Measurements from ENCODE around the gene ARHGAP24. TPM values are rescaled to one million over a fixed set of nuclear protein-coding genes. Genes with fewer than 3 reads are reported as not detected.
A peak's percentile ranks its signal among the peaks of the same experiment; 100 is the strongest.

ARHGAP24 gene
- total and polyA plus RNA-seq, 5 experiments from 2014 or later = 4.4 to 7.3 TPM; not detected in 3

GRCh38 chr4:85580489-85580888 lies 105.5 kb downstream of the ARHGAP24 start:
- Mint-ChIP-seq H3K4me1 (no peaks in the 10 kb centered on the region), H3K4me3 (no peak overlapping the region), H3K9me3 (peaks cover 0 to 4% (median 0%) of the 10 kb centered on the region in 9 donors), H3K27me3 (no peaks in the 10 kb centered on the region), H3K27ac (no peak overlapping the region), H3K36me3 (no peaks in the 10 kb centered on the region)
- POLR2A ChIA-PET = no interaction called here
- DNase-seq (no peak), ATAC-seq (no peak)

GRCh38 chr4:85587952-85588351 lies 113.0 kb downstream of the ARHGAP24 start:
- H3K9me3 Mint-ChIP-seq = peaks cover 0 to 19% (median 0%) of the 10 kb centered on the region in 9 donors
- no peak overlapping the region for H3K4me3 Mint-ChIP-seq
- H3K27ac Mint-ChIP-seq = no peak overlapping the region
- no peak for DNase-seq
- POLR2A ChIA-PET = no interaction called here
- no peak for ATAC-seq
- no peaks in the 10 kb centered on the region for H3K27me3 Mint-ChIP-seq
- H3K36me3 Mint-ChIP-seq = no peaks in the 10 kb centered on the region
- H3K4me1 Mint-ChIP-seq = no peaks in the 10 kb centered on the region

- Mint-ChIP-seq H3K36me3 (no peaks in the 10 kb centered on the region), H3K9me3 (peaks cover 0 to 14% (median 0%) of the 10 kb centered on the region in 9 donors), H3K4me3 (no peak overlapping the region), H3K27me3 (no peaks in the 10 kb centered on the region), H3K4me1 (no peaks in the 10 kb centered on the region), H3K27ac (no peak overlapping the region)
- ATAC-seq = no peak
- POLR2A ChIA-PET = no interaction called here
- no peak for DNase-seq
Observed at GRCh38 chr4:85591406-85592098, 116.6 kb downstream of the ARHGAP24 start.

- H3K36me3 Mint-ChIP-seq = no peaks in the 10 kb centered on the region
- POLR2A ChIA-PET = no interaction called here
- H3K27me3 Mint-ChIP-seq = no peaks in the 10 kb centered on the region
- H3K4me1 Mint-ChIP-seq = peaks cover 0 to 2% (median 0%) of the 10 kb centered on the region in 4 donors
- H3K9me3 Mint-ChIP-seq = peaks cover 0 to 14% (median 0%) of the 10 kb centered on the region in 9 donors
- H3K27ac Mint-ChIP-seq = no peak overlapping the region
- H3K4me3 Mint-ChIP-seq = no peak overlapping the region
- ATAC-seq = no peak
- no peak for DNase-seq
Observed at GRCh38 chr4:85595098-85595775, 120.3 kb downstream of the ARHGAP24 start.

- H3K27ac Mint-ChIP-seq = no peak overlapping the region
- POLR2A ChIA-PET = no interaction called here
- peaks cover 0 to 12% (median 0%) of the 10 kb centered on the region in 9 donors for H3K9me3 Mint-ChIP-seq
- peaks cover 0 to 2% (median 0%) of the 10 kb centered on the region in 4 donors for H3K4me1 Mint-ChIP-seq
- H3K36me3 Mint-ChIP-seq = no peaks in the 10 kb centered on the region
- DNase-seq (no peak), ATAC-seq (no peak)
- H3K27me3 Mint-ChIP-seq = no peaks in the 10 kb centered on the region
- H3K4me3 Mint-ChIP-seq = no peak overlapping the region
Observed at GRCh38 chr4:85595796-85596559, 121.0 kb downstream of the ARHGAP24 start.

GRCh38 chr4:85598936-85599335 lies 124.0 kb downstream of the ARHGAP24 start:
- Mint-ChIP-seq H3K4me3 (no peak overlapping the region), H3K27ac (no peak overlapping the region), H3K9me3 (peaks cover 0 to 6% (median 0%) of the 10 kb centered on the region in 9 donors), H3K4me1 (peaks cover 0 to 2% (median 0%) of the 10 kb centered on the region in 4 donors), H3K36me3 (no peaks in the 10 kb centered on the region), H3K27me3 (no peaks in the 10 kb centered on the region)
- ATAC-seq (no peak), DNase-seq (no peak)
- POLR2A ChIA-PET = no interaction called here

GRCh38 chr4:85600501-85600900 lies 125.6 kb downstream of the ARHGAP24 start:
- ATAC-seq = no peak
- H3K27me3 Mint-ChIP-seq = no peaks in the 10 kb centered on the region
- peaks cover 0 to 3% (median 0%) of the 10 kb centered on the region in 9 donors for H3K9me3 Mint-ChIP-seq
- H3K4me1 Mint-ChIP-seq = peaks cover 0 to 2% (median 0%) of the 10 kb centered on the region in 4 donors
- H3K27ac Mint-ChIP-seq = no peak overlapping the region
- no peaks in the 10 kb centered on the region for H3K36me3 Mint-ChIP-seq
- POLR2A ChIA-PET = no interaction called here
- no peak overlapping the region for H3K4me3 Mint-ChIP-seq
- no peak for DNase-seq

- DNase-seq (no peak), ATAC-seq (peak in 1 of 2 donors; percentile 33)
- Mint-ChIP-seq H3K36me3 (no peaks in the 10 kb centered on the region), H3K9me3 (no peaks in the 10 kb centered on the region), H3K4me3 (no peak overlapping the region), H3K4me1 (peaks cover 0 to 3% (median 2%) of the 10 kb centered on the region in 4 donors), H3K27me3 (no peaks in the 10 kb centered on the region), H3K27ac (no peak overlapping the region)
- POLR2A ChIA-PET = no interaction called here
Observed at GRCh38 chr4:85603437-85604336, 128.7 kb downstream of the ARHGAP24 start.

- no peak overlapping the region for H3K27ac Mint-ChIP-seq
- H3K36me3 Mint-ChIP-seq = no peaks in the 10 kb centered on the region
- no peak for ATAC-seq
- no peaks in the 10 kb centered on the region for H3K27me3 Mint-ChIP-seq
- H3K4me1 Mint-ChIP-seq = peaks cover 0 to 5% (median 1%) of the 10 kb centered on the region in 4 donors
- H3K4me3 Mint-ChIP-seq = peak overlapping the region in 1 of 10 donors; percentile 57
- no peaks in the 10 kb centered on the region for H3K9me3 Mint-ChIP-seq
- POLR2A ChIA-PET = no interaction called here
- DNase-seq = no peak
Observed at GRCh38 chr4:85606505-85606904, 131.6 kb downstream of the ARHGAP24 start.

- H3K9me3 Mint-ChIP-seq = no peaks in the 10 kb centered on the region
- DNase-seq (peak in 2 of 10 donors; percentile 4 to 65), ATAC-seq (peak in 1 of 2 donors; percentile 60)
- H3K27me3 Mint-ChIP-seq = no peaks in the 10 kb centered on the region
- H3K4me1 Mint-ChIP-seq = peaks cover 0 to 5% (median 1%) of the 10 kb centered on the region in 4 donors
- peak overlapping the region in 2 of 10 donors; percentile 24 to 28 for H3K4me3 Mint-ChIP-seq
- H3K27ac Mint-ChIP-seq = peak overlapping the region in 1 of 10 donors; percentile 22
- POLR2A ChIA-PET = no interaction called here
- H3K36me3 Mint-ChIP-seq = no peaks in the 10 kb centered on the region
Observed at GRCh38 chr4:85607624-85608023, 132.7 kb downstream of the ARHGAP24 start.

- POLR2A ChIA-PET = no interaction called here
- no peak for ATAC-seq
Observed at GRCh38 chr4:85610450-85610849, 135.5 kb downstream of the ARHGAP24 start.

GRCh38 chr4:85611661-85612060 lies 136.7 kb downstream of the ARHGAP24 start:
- Mint-ChIP-seq H3K4me1 (peaks cover 0 to 5% (median 1%) of the 10 kb centered on the region in 4 donors), H3K9me3 (no peaks in the 10 kb centered on the region), H3K27me3 (no peaks in the 10 kb centered on the region), H3K36me3 (no peaks in the 10 kb centered on the region), H3K27ac (no peak overlapping the region), H3K4me3 (no peak overlapping the region)
- POLR2A ChIA-PET = no interaction called here
- DNase-seq (no peak), ATAC-seq (no peak)

More at GRCh38 chr4:85610450-85610849, 135.5 kb downstream of the ARHGAP24 start:
- H3K27me3 Mint-ChIP-seq = no peaks in the 10 kb centered on the region
- H3K4me3 Mint-ChIP-seq = no peak overlapping the region
- no peak for DNase-seq
- peaks cover 0 to 5% (median 1%) of the 10 kb centered on the region in 4 donors for H3K4me1 Mint-ChIP-seq
- no peaks in the 10 kb centered on the region for H3K9me3 Mint-ChIP-seq
- no peaks in the 10 kb centered on the region for H3K36me3 Mint-ChIP-seq
- H3K27ac Mint-ChIP-seq = peak overlapping the region in 2 of 10 donors; percentile 59 to 79
